H1 (cell line): ENCODE data around the gene TBK1. TPM values are rescaled to one million over a fixed set of nuclear protein-coding genes. Genes with fewer than 3 reads are reported as not detected.

Source experiments
- BCL11A ChIP-seq, 2 experiments: IDR thresholded peaks; one replicate each; pipeline ENCODE4 v1.6.1; 2011; ENCODE audit warnings: low read depth in 2 of 2, low read length in 2 of 2, mild to moderate bottlenecking in 2 of 2
- CHD1 ChIP-seq: IDR thresholded peaks from 2 replicates; pipeline ENCODE4 v1.6.1; 2012; ENCODE audit warnings: low read depth, low read length, improper control_type of control experiment
- CTBP2 ChIP-seq: IDR thresholded peaks from 2 replicates; pipeline ENCODE4 v1.7.0; 2011; ENCODE audit warnings: borderline replicate concordance, mild to moderate bottlenecking, moderate library complexity, mixed read lengths, low read length; ENCODE audit not compliant: insufficient read depth, insufficient read length
- GTF2F1 ChIP-seq: IDR thresholded peaks from 2 replicates; pipeline ENCODE4 v1.6.1; 2012; ENCODE audit warnings: low read depth, low read length, improper control_type of control experiment, borderline replicate concordance
- HDAC6 ChIP-seq: IDR thresholded peaks from one replicate; pipeline ENCODE4 v1.7.1; 2012; ENCODE audit warnings: low read depth, mild to moderate bottlenecking, inconsistent platforms, low read length, moderate library complexity
- SIX5 ChIP-seq: IDR thresholded peaks from 2 replicates; pipeline ENCODE4 v1.6.1; 2011; ENCODE audit warnings: mild to moderate bottlenecking, low read depth, low read length
- SUZ12 ChIP-seq: fragments of 200-600 bp; sonication (generic); IDR thresholded peaks from 2 replicates; pipeline ENCODE4 v1.6.1; 2012; ENCODE audit warnings: mild to moderate bottlenecking, inconsistent platforms, low read length, moderate library complexity, mixed read lengths
- TBP ChIP-seq: IDR thresholded peaks from 2 replicates; pipeline ENCODE4 v1.6.1; 2011; ENCODE audit warnings: low read depth, low read length, improper control_type of control experiment
- TEAD4 ChIP-seq: IDR thresholded peaks from 2 replicates; pipeline ENCODE4 v1.6.1; 2012; ENCODE audit warnings: low read depth, low read length, inconsistent platforms, mixed read lengths
- polyA plus RNA-seq, 7 experiments: library from polyadenylated mRNA; depleted of rRNA in 3 of 7; stranded (reverse) in 5 of 7; unstranded in 2 of 7; fragments of >200 nt in 5 of 7; fragments of 200-250 nt in 2 of 7; gene quantifications; 1 replicate in 5 of 7; 2 replicates in 1 of 7; 4 replicates in 1 of 7; pipeline versions ENCODE4 v1.2.1 to v1.2.3, GENCODE V29; 2011 to 2013; ENCODE audit warnings: missing spikeins in 2 of 7, mixed read lengths in 2 of 7
- total RNA-seq: library from RNA; stranded (reverse); fragmentation: NEBNext Ultra II Directional; extraction: Animal tissue kit (Norgen Biotek cat#: 25700); gene quantifications from 2 replicates; pipeline ENCODE4 v1.2.1, GENCODE V29; 2021
- TF ChIP-seq, protein P1 (sequence below): fragments of 300-600 bp; sonication (generic); IDR thresholded peaks from 2 replicates; pipeline ENCODE4 v1.7.1; 2012; ENCODE audit warnings: low read length, moderate library complexity, mild to moderate bottlenecking, inconsistent platforms; ENCODE audit not compliant: insufficient replicate concordance
- TF ChIP-seq, protein P2 (sequence below): IDR thresholded peaks from 2 replicates; pipeline ENCODE4 v1.6.1; 2012; ENCODE audit warnings: inconsistent platforms

The TBK1 gene
- total and polyA plus RNA-seq, 2 of the 8 experiments (the other 6 are each of a cell fraction or from before 2014, with no cell fraction given), result 5.3 to 20.4 TPM

DNA sequence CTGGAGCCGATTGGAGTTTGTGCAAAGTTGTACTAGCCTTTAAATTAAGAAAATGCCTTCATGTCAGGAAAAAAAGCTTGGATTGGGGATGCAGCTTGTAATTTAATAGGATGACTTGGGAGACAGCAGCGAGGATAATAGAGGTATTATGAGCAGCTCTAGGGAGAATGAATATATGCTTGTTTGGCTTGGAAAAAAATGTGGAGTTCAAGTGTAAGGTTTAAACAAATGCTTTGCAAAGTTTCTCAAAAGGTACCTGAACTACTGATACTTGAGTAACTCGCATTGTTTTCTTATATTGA, 93.1 kb downstream of the TBK1 start (continued):
- TF ChIP-seq, protein P1, sequence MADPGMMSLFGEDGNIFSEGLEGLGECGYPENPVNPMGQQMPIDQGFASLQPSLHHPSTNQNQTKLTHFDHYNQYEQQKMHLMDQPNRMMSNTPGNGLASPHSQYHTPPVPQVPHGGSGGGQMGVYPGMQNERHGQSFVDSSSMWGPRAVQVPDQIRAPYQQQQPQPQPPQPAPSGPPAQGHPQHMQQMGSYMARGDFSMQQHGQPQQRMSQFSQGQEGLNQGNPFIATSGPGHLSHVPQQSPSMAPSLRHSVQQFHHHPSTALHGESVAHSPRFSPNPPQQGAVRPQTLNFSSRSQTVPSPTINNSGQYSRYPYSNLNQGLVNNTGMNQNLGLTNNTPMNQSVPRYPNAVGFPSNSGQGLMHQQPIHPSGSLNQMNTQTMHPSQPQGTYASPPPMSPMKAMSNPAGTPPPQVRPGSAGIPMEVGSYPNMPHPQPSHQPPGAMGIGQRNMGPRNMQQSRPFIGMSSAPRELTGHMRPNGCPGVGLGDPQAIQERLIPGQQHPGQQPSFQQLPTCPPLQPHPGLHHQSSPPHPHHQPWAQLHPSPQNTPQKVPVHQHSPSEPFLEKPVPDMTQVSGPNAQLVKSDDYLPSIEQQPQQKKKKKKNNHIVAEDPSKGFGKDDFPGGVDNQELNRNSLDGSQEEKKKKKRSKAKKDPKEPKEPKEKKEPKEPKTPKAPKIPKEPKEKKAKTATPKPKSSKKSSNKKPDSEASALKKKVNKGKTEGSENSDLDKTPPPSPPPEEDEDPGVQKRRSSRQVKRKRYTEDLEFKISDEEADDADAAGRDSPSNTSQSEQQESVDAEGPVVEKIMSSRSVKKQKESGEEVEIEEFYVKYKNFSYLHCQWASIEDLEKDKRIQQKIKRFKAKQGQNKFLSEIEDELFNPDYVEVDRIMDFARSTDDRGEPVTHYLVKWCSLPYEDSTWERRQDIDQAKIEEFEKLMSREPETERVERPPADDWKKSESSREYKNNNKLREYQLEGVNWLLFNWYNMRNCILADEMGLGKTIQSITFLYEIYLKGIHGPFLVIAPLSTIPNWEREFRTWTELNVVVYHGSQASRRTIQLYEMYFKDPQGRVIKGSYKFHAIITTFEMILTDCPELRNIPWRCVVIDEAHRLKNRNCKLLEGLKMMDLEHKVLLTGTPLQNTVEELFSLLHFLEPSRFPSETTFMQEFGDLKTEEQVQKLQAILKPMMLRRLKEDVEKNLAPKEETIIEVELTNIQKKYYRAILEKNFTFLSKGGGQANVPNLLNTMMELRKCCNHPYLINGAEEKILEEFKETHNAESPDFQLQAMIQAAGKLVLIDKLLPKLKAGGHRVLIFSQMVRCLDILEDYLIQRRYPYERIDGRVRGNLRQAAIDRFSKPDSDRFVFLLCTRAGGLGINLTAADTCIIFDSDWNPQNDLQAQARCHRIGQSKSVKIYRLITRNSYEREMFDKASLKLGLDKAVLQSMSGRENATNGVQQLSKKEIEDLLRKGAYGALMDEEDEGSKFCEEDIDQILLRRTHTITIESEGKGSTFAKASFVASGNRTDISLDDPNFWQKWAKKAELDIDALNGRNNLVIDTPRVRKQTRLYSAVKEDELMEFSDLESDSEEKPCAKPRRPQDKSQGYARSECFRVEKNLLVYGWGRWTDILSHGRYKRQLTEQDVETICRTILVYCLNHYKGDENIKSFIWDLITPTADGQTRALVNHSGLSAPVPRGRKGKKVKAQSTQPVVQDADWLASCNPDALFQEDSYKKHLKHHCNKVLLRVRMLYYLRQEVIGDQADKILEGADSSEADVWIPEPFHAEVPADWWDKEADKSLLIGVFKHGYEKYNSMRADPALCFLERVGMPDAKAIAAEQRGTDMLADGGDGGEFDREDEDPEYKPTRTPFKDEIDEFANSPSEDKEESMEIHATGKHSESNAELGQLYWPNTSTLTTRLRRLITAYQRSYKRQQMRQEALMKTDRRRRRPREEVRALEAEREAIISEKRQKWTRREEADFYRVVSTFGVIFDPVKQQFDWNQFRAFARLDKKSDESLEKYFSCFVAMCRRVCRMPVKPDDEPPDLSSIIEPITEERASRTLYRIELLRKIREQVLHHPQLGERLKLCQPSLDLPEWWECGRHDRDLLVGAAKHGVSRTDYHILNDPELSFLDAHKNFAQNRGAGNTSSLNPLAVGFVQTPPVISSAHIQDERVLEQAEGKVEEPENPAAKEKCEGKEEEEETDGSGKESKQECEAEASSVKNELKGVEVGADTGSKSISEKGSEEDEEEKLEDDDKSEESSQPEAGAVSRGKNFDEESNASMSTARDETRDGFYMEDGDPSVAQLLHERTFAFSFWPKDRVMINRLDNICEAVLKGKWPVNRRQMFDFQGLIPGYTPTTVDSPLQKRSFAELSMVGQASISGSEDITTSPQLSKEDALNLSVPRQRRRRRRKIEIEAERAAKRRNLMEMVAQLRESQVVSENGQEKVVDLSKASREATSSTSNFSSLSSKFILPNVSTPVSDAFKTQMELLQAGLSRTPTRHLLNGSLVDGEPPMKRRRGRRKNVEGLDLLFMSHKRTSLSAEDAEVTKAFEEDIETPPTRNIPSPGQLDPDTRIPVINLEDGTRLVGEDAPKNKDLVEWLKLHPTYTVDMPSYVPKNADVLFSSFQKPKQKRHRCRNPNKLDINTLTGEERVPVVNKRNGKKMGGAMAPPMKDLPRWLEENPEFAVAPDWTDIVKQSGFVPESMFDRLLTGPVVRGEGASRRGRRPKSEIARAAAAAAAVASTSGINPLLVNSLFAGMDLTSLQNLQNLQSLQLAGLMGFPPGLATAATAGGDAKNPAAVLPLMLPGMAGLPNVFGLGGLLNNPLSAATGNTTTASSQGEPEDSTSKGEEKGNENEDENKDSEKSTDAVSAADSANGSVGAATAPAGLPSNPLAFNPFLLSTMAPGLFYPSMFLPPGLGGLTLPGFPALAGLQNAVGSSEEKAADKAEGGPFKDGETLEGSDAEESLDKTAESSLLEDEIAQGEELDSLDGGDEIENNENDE, result no peak
- TF ChIP-seq GTF2F1 (no peak), CHD1 (no peak), BCL11A (IDR thresholded peaks at IDR 0.05; ENCODE audit: low read depth in 2 of 2, low read length in 2 of 2) (no peak), HDAC6 (no peak), CTBP2 (no peak), TBP (no peak), TEAD4 (no peak), SIX5 (no peak), SUZ12 (no peak)
- TF ChIP-seq, protein P2, sequence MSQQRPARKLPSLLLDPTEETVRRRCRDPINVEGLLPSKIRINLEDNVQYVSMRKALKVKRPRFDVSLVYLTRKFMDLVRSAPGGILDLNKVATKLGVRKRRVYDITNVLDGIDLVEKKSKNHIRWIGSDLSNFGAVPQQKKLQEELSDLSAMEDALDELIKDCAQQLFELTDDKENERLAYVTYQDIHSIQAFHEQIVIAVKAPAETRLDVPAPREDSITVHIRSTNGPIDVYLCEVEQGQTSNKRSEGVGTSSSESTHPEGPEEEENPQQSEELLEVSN, result no peak
